H1 (cell line): ENCODE data around the gene SYK. TPM values are rescaled to one million over a fixed set of nuclear protein-coding genes. Genes with fewer than 3 reads are reported as not detected.

Source experiments
- CTCF ChIA-PET: fragments of 300-600 bp; sonication (Branson Sonifier 250); formaldehyde crosslinking; loops from one replicate; lab custom pipeline; 2021; ENCODE audit not compliant: partially characterized antibody; lab: Charles Lee
- POLR2A ChIA-PET: fragments of 300-600 bp; sonication (Branson Sonifier 250); formaldehyde crosslinking; loops from one replicate; lab custom pipeline; 2021; ENCODE audit warnings: inconsistent platforms; ENCODE audit not compliant: partially characterized antibody; lab: Charles Lee
- DNase-seq, 2 experiments: peaks; one replicate each; pipeline versions ENCODE4 v3.0.0 to v3.0.0-alpha.2; 2010 to 2022; ENCODE audit warnings: low spot score in 2 of 2, low read depth in 1 of 2, mixed read lengths in 1 of 2
- FAIRE-seq: peaks from 2 replicates; lab custom pipeline; 2011; peaks lifted over from hg19 to GRCh38; lab: Jason Lieb, UNC
- H2AFZ ChIP-seq: 2 replicates; pipeline ENCODE4 v1.8.1; 2012; ENCODE audit warnings: low read length, inconsistent platforms
- H2AK5ac ChIP-seq: 2 replicates; pipeline ENCODE4 v1.6.1; 2013; ENCODE audit warnings: low read depth, low read length
- H2BK120ac ChIP-seq: replicated peaks from 2 replicates; pipeline ENCODE3; 2013; ENCODE audit warnings: low read depth, low read length, inconsistent platforms
- H2BK12ac ChIP-seq: 2 replicates; pipeline ENCODE4 v1.6.1; 2013; ENCODE audit warnings: low read depth, low read length
- H2BK15ac ChIP-seq: 2 replicates; pipeline ENCODE4 v1.6.1; 2013; ENCODE audit warnings: low read length
- H2BK20ac ChIP-seq: 2 replicates; pipeline ENCODE4 v1.6.1; 2013; ENCODE audit warnings: low read length
- H2BK5ac ChIP-seq: 2 replicates; pipeline ENCODE4 v1.6.1; 2013; ENCODE audit warnings: low read depth, low read length
- H3K14ac ChIP-seq: 2 replicates; pipeline ENCODE4 v1.6.1; 2013; ENCODE audit warnings: inconsistent platforms; ENCODE audit not compliant: insufficient read length
- H3K18ac ChIP-seq: 2 replicates; pipeline ENCODE4 v1.6.1; 2013; ENCODE audit warnings: low read length; ENCODE audit errors: extremely low read depth
- H3K23ac ChIP-seq: 2 replicates; pipeline ENCODE4 v1.6.1; 2013; ENCODE audit warnings: inconsistent platforms; ENCODE audit not compliant: insufficient read length
- H3K23me2 ChIP-seq: 2 replicates; pipeline ENCODE4 v1.6.1; 2013; ENCODE audit warnings: low read depth, low read length
- H3K27ac ChIP-seq: 2 replicates; pipeline ENCODE4 v1.6.1; 2011; ENCODE audit warnings: low read depth, low read length, inconsistent platforms
- H3K27me3 ChIP-seq, 4 experiments: replicated peaks in 1 of 4; 1 replicate in 1 of 4; 2 replicates in 3 of 4; pipeline versions ENCODE4 v1.6.1 to v1.8.1; 2011 to 2013; ENCODE audit warnings: low read length in 3 of 4, mild to moderate bottlenecking in 3 of 4, inconsistent platforms in 2 of 4, mixed read lengths in 2 of 4, moderate library complexity in 1 of 4; ENCODE audit not compliant: control insufficient read depth in 3 of 4, insufficient read depth in 3 of 4; ENCODE audit errors: extremely low read depth in 1 of 4
- H3K36me3 ChIP-seq, 4 experiments: 2 replicates each; pipeline versions ENCODE4 v1.6.1 to v1.8.1; 2011 to 2013; ENCODE audit warnings: mild to moderate bottlenecking in 4 of 4, low read length in 3 of 4, moderate library complexity in 2 of 4, control low read depth in 1 of 4, inconsistent platforms in 1 of 4; ENCODE audit not compliant: insufficient read depth in 4 of 4, control insufficient read depth in 2 of 4
- H3K4ac ChIP-seq: replicated peaks from 2 replicates; pipeline ENCODE3; 2013; ENCODE audit warnings: low read length, low read depth, mixed read lengths, inconsistent platforms; ENCODE audit not compliant: insufficient read length
- H3K4me1 ChIP-seq, 4 experiments: replicated peaks in 1 of 4; 1 replicate in 1 of 4; 2 replicates in 3 of 4; pipeline versions ENCODE4 v1.6.1 to v1.8.1; 2011 to 2013; ENCODE audit warnings: low read length in 3 of 4, inconsistent platforms in 2 of 4, mixed read lengths in 1 of 4; ENCODE audit not compliant: insufficient read depth in 4 of 4, control insufficient read depth in 3 of 4
- H3K4me2 ChIP-seq, 2 experiments: 2 replicates each; pipeline versions ENCODE4 v1.6.1 to v1.8.1; 2011 to 2013; ENCODE audit warnings: low read depth in 2 of 2, low read length in 2 of 2, control low read depth in 1 of 2, inconsistent platforms in 1 of 2, mild to moderate bottlenecking in 1 of 2; ENCODE audit not compliant: insufficient read depth in 1 of 2
- H3K4me3 ChIP-seq, 4 experiments: fragments of 200-600, 300-600 bp in 1 of 4; sonication (generic), shearing (Covaris generic), sonication (Bioruptor Twin) in 1 of 4; 2 replicates each; pipeline versions ENCODE4 v1.5.1 to v1.8.1; 2011 to 2016; ENCODE audit warnings: low read length in 4 of 4, low read depth in 3 of 4, control low read depth in 2 of 4, inconsistent platforms in 2 of 4, mild to moderate bottlenecking in 2 of 4, mixed read lengths in 1 of 4, moderate library complexity in 1 of 4; ENCODE audit not compliant: insufficient read depth in 2 of 4; ENCODE audit errors: extremely low read depth in 1 of 4
- H3K56ac ChIP-seq: replicated peaks from 2 replicates; pipeline ENCODE3; 2013; ENCODE audit warnings: low read depth, mild to moderate bottlenecking, mixed read lengths, low read length, inconsistent platforms; ENCODE audit not compliant: insufficient read length
- H3K79me1 ChIP-seq: 2 replicates; pipeline ENCODE4 v1.6.1; 2013; ENCODE audit warnings: low read depth, low read length, control low read depth
- H3K79me2 ChIP-seq, 2 experiments: 2 replicates each; pipeline versions ENCODE4 v1.6.1 to v1.8.1; 2012 to 2013; ENCODE audit warnings: low read length in 2 of 2, mild to moderate bottlenecking in 2 of 2, inconsistent platforms in 1 of 2; ENCODE audit not compliant: insufficient read depth in 2 of 2, control insufficient read depth in 1 of 2
- H3K9ac ChIP-seq, 4 experiments: replicated peaks in 1 of 4; 1 replicate in 1 of 4; 2 replicates in 3 of 4; pipeline versions ENCODE4 v1.6.1 to v1.8.1; 2011 to 2013; ENCODE audit warnings: low read depth in 3 of 4, low read length in 3 of 4, control low read depth in 2 of 4, mild to moderate bottlenecking in 2 of 4, moderate library complexity in 2 of 4, inconsistent platforms in 1 of 4; ENCODE audit errors: extremely low read depth in 1 of 4
- H3K9me3 ChIP-seq, 2 experiments: 2 replicates each; pipeline versions ENCODE4 v1.6.1 to v1.8.1; 2012 to 2013; ENCODE audit warnings: mild to moderate bottlenecking in 2 of 2, moderate library complexity in 2 of 2, control low read depth in 1 of 2, inconsistent platforms in 1 of 2, low read depth in 1 of 2, low read length in 1 of 2, mixed read lengths in 1 of 2; ENCODE audit not compliant: insufficient read depth in 2 of 2
- H4K20me1 ChIP-seq, 2 experiments: replicated peaks in 1 of 2; 2 replicates each; pipeline versions ENCODE3 to v1.8.1; 2011 to 2013; ENCODE audit warnings: inconsistent platforms in 2 of 2, low read length in 2 of 2, mild to moderate bottlenecking in 1 of 2; ENCODE audit not compliant: insufficient read depth in 2 of 2, control insufficient read depth in 1 of 2
- H4K5ac ChIP-seq: 2 replicates; pipeline ENCODE4 v1.6.1; 2013; ENCODE audit warnings: low read length, low read depth, mixed read lengths, inconsistent platforms; ENCODE audit not compliant: insufficient read length
- H4K8ac ChIP-seq: 2 replicates; pipeline ENCODE4 v1.8.0; 2013; ENCODE audit warnings: mild to moderate bottlenecking, moderate library complexity, low read length, inconsistent platforms; ENCODE audit not compliant: insufficient read depth; ENCODE audit errors: extremely low read depth
- H4K91ac ChIP-seq: replicated peaks from 2 replicates; pipeline ENCODE3; 2013; ENCODE audit warnings: low read length, mixed read lengths, inconsistent platforms; ENCODE audit not compliant: insufficient read length
- CHD2 ChIP-seq: IDR thresholded peaks from 2 replicates; pipeline ENCODE4 v1.6.1; 2012; ENCODE audit warnings: low read length, improper control_type of control experiment
- CREB1 ChIP-seq: IDR thresholded peaks from 2 replicates; pipeline ENCODE4 v1.6.1; 2012; ENCODE audit warnings: inconsistent platforms
- HDAC2 ChIP-seq, 2 experiments: fragments of 300-600 bp in 1 of 2; sonication (generic) in 1 of 2; IDR thresholded peaks; 2 replicates each; pipeline ENCODE4 v1.6.1; 2011 to 2012; ENCODE audit warnings: low read depth in 2 of 2, low read length in 2 of 2, mild to moderate bottlenecking in 2 of 2, moderate library complexity in 2 of 2, borderline replicate concordance in 1 of 2, inconsistent platforms in 1 of 2
- JUND ChIP-seq: IDR thresholded peaks from 2 replicates; pipeline ENCODE4 v1.6.1; 2011; ENCODE audit warnings: mild to moderate bottlenecking, improper control_type of control experiment, low read length
- TAF7 ChIP-seq: optimal IDR thresholded peaks from 2 replicates; pipeline ENCODE3; 2011; ENCODE audit warnings: low read depth, mild to moderate bottlenecking, inconsistent platforms, low read length, moderate library complexity, borderline replicate concordance
- ZNF274 ChIP-seq: IDR thresholded peaks from 2 replicates; pipeline ENCODE4 v1.7.0; 2012; ENCODE audit warnings: low read length, borderline replicate concordance; ENCODE audit errors: extremely low read depth
- WGBS, 2 experiments: shearing (Covaris generic) in 1 of 2; methylation state at CpG; one replicate each; pipeline versions ENCODE4 v1.1.6 to v1.1.7; 2013 to 2015; ENCODE audit warnings: low lambda C conversion rate in 2 of 2, mixed read lengths in 2 of 2, inconsistent platforms in 1 of 2, low coverage in 1 of 2, missing lambda C conversion rate in 1 of 2; ENCODE audit not compliant: insufficient replicate concordance in 2 of 2, insufficient coverage in 1 of 2, insufficient read length in 1 of 2; ENCODE audit errors: extremely low coverage in 1 of 2, missing lambda C conversion rate in 1 of 2; 5-methylcytosine and 5-hydroxymethylcytosine counted together
- polyA plus RNA-seq, 7 experiments: library from polyadenylated mRNA; depleted of rRNA in 3 of 7; stranded (reverse) in 5 of 7; unstranded in 2 of 7; fragments of >200 nt in 5 of 7; fragments of 200-250 nt in 2 of 7; gene quantifications; 1 replicate in 5 of 7; 2 replicates in 1 of 7; 4 replicates in 1 of 7; pipeline versions ENCODE4 v1.2.1 to v1.2.3, GENCODE V29; 2011 to 2013; ENCODE audit warnings: missing spikeins in 2 of 7, mixed read lengths in 2 of 7
- total RNA-seq: library from RNA; stranded (reverse); fragmentation: NEBNext Ultra II Directional; extraction: Animal tissue kit (Norgen Biotek cat#: 25700); gene quantifications from 2 replicates; pipeline ENCODE4 v1.2.1, GENCODE V29; 2021
- TF ChIP-seq, protein P1 (sequence below): IDR thresholded peaks from 2 replicates; pipeline ENCODE4 v1.6.1; 2012; ENCODE audit warnings: inconsistent platforms

Gene SYK
- total and polyA plus RNA-seq, 2 of the 8 experiments (the other 6 are each of a cell fraction or from before 2014, with no cell fraction given), result 1.5 to 4.4 TPM

DNA sequence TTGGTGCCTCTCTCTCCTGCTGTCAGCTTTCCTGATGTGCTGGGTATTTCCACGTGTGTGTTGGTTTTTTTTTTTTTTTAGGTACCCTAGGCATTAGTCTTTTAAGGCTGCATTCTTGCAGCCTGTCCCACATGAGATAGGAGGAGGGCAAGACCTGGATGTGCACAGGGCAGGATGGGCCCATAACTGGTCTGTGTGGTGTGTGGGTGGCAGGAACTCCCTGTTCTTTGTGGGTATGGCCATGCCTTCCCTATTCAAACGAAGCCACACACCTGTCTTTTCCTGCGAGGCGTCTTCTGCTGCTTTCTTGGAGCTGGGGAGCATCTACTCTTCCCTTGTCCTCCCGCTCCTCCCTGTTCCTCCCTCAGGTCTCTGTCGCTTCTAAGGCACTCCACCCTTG, 6.8 kb downstream of the SYK start:
- ChIA-PET POLR2A (interaction anchor here (0.8 kb wide), 1 partner anchor 88 kb away, joined by 3 read pairs; no protein-coding TSS in a partner anchor), CTCF (interaction anchor here (1.8 kb wide), 1 partner anchor 29 kb away, joined by 4 read pairs; no protein-coding TSS in a partner anchor)
- Histone ChIP-seq H3K36me3 (no peaks in the 10 kb centered on the region), H3K4ac (no peak overlapping the region), H4K8ac (no peak overlapping the region), H2BK5ac (no peak overlapping the region), H2AK5ac (no peak overlapping the region), H3K4me2 (no peak overlapping the region), H3K4me1 (0 out of 7 replicates have a peak, but pooled peaks cover 0 to 3% (median 0%) of the 10 kb centered on the region in 4 experiments), H3K27ac (no peak overlapping the region), H3K18ac (no peak overlapping the region), H3K4me3 (no peak overlapping the region), H2AFZ (no peak overlapping the region), H4K91ac (no peak overlapping the region), H3K56ac (no peak overlapping the region), H3K9me3 (no peaks in the 10 kb centered on the region), H2BK15ac (no peak overlapping the region), H2BK20ac (no peak overlapping the region), H4K20me1 (peaks cover 0 to 2% of the 10 kb centered on the region in 2 experiments), H3K9ac (no peak overlapping the region), H2BK12ac (no peak overlapping the region), H3K23me2 (no peaks in the 10 kb centered on the region), H3K27me3 (no peaks in the 10 kb centered on the region), H4K5ac (no peak overlapping the region), H3K79me2 (no peaks in the 10 kb centered on the region), H3K79me1 (no peaks in the 10 kb centered on the region; the same call in 1 of the 2 replicates), H3K23ac (no peak overlapping the region), H2BK120ac (no peak overlapping the region), H3K14ac (no peak overlapping the region)
- TF ChIP-seq HDAC2 (IDR thresholded peaks at IDR 0.05; ENCODE audit: borderline replicate concordance in 1 of 2, low read depth in 2 of 2, low read length in 2 of 2), result no peak
- TF ChIP-seq CHD2, result no peak
- TF ChIP-seq TAF7, result no peak
- TF ChIP-seq, protein P1, sequence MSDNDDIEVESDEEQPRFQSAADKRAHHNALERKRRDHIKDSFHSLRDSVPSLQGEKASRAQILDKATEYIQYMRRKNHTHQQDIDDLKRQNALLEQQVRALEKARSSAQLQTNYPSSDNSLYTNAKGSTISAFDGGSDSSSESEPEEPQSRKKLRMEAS, result no peak
- no peak for TF ChIP-seq ZNF274
- no peak for TF ChIP-seq CREB1
- no peak for TF ChIP-seq JUND
- WGBS, 2 experiments, result 86% methylated on average over 6 of the region's 6 CpGs; no CpG with 5 or more reads in 1 of the 2 experiments
- DNase-seq (no peak), FAIRE-seq (no peak)
